Measurements from ENCODE around the gene RUNX2.

The RUNX2 gene

DNA sequence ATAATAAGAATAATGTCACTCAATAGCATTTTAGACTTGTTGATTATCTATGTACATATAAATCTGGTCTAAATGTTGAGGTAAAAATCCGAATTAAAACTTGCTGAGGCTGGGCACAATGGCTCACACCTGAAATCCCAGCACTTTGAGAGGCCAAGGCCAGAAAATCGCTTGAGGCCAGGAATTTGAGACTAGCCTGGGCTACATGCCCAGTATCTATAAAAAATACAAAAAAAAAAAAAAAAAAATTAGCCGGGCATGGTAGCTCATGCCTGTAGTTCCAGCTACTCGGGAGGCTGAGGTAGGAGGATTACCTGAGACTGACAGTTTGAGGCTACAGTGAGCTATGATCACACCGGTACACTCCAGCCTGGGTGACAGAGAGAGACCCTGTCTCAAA lies 83.8 kb downstream of the RUNX2 start:
- DNase-seq (ENCODE audit: low read depth, low spot score) = no peak

- no peak for DNase-seq (ENCODE audit: low read depth, low spot score)
These were observed 87.2 kb downstream of the RUNX2 start for GRCh38 chr6:45415315-45415714.

GRCh38 chr6:45415788-45416518 lies 87.8 kb downstream of the RUNX2 start:
- no peak for DNase-seq (ENCODE audit: low read depth, low spot score)

DNA sequence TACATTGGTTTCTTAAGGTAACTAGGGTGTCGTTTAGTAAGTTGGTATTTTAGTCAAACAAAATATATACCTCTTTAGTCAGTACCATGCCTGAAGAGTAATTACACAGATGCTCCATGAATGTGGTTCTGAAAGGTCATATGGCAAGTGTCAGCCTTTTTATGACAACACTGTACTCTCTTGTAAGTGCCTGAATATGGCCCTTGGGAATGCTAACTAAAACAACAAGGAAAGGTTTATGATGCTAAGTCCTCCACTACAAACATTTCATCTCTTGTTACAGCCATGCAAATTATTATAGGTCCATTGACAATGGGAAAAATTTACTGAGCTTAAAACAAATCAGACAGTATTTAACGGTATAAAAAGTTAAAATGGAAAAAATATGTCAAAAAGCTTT lies 88.6 kb downstream of the RUNX2 start:
- no peak for DNase-seq (ENCODE audit: low read depth, low spot score)

GRCh38 chr6:45417436-45417835 lies 89.3 kb downstream of the RUNX2 start:
- DNase-seq (ENCODE audit: low read depth, low spot score) = no peak

GRCh38 chr6:45419571-45420082 lies 91.5 kb downstream of the RUNX2 start:
- no peak for DNase-seq (ENCODE audit: low read depth, low spot score)

DNA sequence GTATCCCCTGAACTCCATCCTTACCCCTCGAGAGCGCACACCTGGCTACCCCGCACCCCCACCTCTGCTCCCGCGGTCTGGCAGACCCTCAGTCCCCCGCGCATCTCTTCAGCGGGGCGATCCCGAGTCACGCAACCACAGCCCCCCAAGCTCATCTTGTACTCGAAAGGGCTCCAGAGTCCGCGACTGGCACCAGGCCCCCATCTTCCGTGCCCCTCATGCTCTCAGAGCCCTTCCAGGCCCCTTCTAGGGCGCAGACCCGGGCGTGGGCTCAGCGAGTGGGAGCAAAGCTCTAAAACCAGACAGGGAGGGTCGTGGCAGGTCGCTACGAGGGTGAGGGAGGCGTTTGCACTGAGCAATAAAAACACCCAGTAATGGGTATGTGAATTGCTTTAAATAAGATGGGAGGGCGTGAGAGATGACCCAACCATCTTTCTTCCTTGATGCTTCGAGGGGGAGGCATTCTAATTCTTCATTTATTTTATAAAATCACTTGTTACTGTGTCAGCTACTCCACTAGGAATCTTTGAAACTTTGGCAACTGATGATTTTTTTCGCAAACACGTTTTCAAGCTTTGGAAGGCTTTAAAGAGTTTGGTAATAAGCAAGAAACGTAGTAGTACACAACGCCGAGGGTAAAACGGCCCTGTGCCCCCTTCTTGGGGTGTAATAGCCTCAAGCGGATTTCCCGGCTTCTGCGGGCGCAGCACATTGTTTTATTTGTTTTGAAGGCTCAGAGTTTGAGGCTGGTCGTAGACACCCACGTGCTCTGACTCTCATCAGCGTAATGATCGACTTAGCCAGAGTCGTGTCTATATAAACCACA lies 92.2 kb downstream of the RUNX2 start:
- no peak for DNase-seq (ENCODE audit: low read depth, low spot score)

GRCh38 chr6:45420909-45421708 lies 93.0 kb downstream of the RUNX2 start:
- no peak for DNase-seq (ENCODE audit: low read depth, low spot score)

DNA sequence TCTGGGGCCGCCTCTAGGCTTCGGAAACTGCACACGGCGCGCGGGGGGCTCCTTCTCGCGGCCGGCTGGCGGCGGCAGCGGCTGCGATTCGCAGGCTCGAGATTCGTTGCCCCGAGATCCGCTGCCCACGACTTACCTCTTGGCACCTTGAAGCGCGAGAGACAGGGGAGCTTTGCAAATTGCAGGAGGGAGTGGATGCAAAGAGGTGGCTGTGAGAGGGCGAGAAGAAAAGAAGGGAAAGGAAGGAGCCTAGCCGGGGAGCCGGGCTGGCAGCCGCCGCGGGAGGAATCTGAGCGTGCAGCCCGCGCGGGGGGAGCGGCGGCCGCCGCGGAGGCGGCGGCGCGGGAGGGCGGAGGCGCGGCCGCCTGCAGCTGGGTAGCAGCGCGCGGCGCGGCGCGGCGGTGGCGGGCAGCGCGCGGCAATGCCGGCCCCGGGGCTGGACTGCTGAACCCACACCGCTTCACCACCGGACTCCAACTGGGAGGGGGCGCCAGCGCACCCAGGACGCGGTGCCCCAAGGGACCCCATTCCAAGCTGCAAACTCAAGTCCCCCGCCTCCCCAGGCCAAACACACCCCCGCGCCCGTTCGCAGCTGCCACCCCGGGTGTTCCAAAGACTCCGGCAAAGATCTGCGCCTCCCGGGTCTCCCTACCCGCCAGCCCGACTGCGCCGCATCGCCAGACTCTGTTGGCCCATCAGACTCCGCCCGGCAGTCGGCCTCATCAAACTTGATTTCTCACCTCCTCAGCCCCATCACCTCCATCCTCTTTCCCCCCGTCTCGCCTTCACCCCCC lies 93.8 kb downstream of the RUNX2 start:
- no peak for DNase-seq (ENCODE audit: low read depth, low spot score)

DNA sequence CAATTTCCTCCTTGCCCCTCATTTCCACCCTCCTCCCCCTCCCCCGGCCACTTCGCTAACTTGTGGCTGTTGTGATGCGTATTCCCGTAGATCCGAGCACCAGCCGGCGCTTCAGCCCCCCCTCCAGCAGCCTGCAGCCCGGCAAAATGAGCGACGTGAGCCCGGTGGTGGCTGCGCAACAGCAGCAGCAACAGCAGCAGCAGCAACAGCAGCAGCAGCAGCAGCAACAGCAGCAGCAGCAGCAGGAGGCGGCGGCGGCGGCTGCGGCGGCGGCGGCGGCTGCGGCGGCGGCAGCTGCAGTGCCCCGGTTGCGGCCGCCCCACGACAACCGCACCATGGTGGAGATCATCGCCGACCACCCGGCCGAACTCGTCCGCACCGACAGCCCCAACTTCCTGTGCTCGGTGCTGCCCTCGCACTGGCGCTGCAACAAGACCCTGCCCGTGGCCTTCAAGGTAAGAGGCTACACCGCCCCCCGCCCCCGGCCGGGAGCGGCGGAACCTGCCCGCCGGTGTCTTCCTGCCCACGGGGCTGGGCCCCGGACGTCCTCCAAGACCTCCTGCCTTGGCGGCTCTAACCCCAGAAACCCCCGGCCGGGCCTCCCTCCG lies 94.5 kb downstream of the RUNX2 start:
- no peak for DNase-seq (ENCODE audit: low read depth, low spot score)

DNA sequence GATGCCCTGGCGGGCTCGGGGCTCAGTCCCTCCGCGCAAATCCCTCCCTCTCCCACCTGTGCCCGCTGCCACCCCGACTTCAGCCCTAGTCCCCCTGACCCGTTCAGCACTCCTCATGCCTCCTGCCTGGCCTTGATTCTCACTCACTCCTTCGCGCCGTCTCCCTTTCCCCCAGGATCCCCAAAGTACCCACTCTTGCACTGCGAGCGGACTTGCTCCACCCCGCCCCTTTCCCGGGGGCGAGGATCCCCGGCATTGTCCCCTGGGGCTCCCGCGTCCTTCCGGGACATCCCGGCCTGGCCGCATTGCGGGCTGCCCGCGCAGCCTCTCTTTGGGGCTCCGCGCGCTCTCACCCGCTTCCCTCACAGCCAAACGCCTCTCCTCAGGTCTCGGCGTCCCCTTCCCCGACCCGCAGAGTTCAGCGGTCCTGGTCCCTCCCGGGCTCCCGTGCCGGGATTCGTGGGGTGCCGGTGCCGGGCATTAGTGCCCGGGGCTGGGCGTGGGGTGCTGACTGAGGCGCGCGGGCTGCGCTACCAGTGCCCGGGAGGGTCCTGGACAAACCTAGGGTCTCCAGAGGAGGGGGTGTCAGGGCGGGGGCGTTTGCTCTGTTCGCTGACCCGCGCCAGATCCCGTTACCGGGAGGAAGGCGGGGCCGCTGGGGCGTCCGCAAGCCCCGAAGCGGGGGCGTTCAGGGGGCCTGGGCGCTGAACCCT lies 95.1 kb downstream of the RUNX2 start:
- no peak for DNase-seq (ENCODE audit: low read depth, low spot score)

DNA sequence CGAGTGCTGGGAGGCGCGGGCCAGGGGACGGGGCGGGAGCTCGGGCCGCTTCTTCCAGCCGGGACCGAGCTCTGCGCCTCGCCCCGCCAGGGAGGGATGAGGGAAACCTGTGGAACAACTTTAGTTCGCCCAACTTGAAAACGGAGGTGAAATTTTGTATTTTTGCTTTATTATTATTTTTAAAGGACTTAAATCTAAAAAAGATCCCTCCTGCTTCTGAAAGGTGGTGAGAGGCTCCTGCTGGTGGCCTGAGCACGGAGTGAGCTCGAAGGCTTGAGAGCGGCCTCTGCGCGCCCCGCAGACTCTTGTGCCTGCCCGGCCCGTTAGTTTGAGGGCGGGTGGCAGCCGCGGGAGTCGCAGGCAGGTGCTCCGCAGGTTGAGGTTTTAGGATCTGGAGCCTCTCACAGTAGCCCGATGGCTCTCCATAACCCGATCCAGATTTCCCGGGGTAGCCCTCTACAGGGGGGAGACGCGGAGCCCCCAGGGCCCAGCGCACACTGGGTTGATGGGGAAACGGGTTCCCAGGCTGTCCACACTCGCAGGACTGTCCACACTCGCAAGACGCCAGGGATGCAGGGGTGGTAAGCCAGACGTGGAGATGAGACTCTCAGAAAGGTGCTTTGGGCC lies 95.8 kb downstream of the RUNX2 start:
- DNase-seq (ENCODE audit: low read depth, low spot score) = no peak

- DNase-seq (ENCODE audit: low read depth, low spot score) = no peak
These were observed 96.3 kb downstream of the RUNX2 start for GRCh38 chr6:45424451-45424861.

DNA sequence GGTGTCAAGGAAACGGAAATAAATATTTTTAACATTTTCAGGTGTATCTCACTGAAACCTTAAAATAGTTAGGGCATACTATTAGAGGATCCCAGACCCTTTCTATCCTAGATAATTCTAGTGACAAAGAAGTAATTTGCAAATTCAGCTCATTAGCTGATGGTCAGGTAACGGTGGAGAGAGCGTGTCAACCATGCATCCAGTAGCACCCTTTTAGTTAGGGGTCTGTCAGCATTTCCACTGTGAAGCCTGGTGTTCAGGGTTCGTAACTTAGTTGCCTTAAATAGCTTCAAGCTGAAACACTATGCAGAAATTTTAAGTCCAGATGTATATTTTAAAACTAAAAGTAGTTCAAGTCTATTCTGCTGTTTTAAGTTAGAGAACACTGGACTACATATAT lies 98.1 kb downstream of the RUNX2 start:
- no peak for DNase-seq (ENCODE audit: low read depth, low spot score)

DNA sequence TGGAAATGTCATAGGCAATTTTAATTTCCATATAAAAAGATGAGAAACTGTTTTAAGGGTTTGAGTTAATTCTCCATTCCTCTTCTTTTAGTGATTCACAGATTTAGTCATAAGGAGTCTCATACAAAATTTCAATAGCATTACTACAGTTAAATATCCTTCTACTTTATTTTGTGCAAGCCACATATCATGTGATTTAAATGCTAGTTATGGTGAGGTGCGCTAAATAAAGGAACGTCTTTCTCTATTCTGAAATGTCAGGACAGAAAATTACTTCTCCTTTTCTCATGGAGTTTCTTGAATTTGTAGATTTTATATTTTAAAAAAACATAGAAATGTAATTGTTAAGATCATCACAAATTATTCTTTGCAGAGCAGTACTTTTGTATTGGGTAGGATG lies 99.6 kb downstream of the RUNX2 start:
- no peak for DNase-seq (ENCODE audit: low read depth, low spot score)

GRCh38 chr6:45428727-45429126 lies 100.6 kb downstream of the RUNX2 start:
- no peak for DNase-seq (ENCODE audit: low read depth, low spot score)

DNA sequence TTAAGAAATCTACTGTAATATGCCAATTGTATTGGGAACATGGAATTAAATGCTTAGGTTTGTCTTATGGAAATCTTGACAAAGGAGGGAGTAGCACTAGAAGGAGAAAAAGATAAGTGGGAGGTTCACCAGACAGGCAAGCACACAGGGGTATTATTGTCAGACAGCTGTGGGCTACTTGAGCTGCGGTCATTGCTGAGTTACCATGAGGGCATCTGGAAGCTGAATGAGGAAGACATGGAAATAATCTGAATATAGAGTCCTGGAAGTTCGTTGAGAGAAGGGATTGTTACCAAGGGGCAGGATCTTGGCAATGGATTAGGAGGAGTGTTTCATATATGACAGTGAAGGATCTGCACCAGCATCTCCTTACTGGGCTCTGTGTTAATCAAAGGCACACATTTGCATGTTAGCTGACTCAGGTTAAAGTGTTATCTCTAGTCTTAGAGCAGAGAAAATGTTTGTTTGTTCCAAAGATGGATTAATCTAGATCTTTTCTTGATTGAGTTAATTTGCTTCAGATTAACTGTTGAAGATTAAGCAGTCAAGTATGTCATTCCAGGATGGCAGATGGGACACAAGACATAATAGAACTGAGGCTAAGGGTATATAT lies 102.6 kb downstream of the RUNX2 start:
- DNase-seq (ENCODE audit: low read depth, low spot score) = no peak

DNA sequence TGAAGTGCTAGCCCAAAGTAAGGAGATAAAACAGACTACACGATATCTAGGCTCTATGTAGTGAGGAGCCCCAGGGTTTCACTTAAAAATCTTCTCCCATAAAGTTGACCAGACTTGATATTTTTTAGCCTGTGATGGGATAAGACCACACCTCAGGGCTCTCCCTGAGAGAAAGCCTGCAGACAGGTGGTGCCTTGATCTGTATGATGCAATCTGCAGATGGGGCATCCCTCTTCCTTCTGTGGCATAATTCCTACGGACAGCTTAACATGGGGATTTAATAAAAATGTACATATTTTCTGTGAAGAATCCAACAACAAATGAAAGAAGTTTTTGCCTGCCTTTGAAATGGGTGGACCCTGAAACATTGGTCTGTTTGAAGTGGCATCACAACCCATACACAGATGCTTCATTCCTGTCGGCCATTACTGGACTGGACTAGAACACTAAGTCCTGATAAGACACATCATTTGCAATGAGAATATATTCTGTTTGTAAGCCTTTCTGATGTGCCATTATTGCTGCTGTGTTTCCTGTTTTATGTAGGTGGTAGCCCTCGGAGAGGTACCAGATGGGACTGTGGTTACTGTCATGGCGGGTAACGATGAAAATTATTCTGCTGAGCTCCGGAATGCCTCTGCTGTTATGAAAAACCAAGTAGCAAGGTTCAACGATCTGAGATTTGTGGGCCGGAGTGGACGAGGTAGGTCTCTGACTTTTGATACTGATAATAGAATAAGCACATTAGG lies 103.4 kb downstream of the RUNX2 start:
- no peak for DNase-seq (ENCODE audit: low read depth, low spot score)

DNA sequence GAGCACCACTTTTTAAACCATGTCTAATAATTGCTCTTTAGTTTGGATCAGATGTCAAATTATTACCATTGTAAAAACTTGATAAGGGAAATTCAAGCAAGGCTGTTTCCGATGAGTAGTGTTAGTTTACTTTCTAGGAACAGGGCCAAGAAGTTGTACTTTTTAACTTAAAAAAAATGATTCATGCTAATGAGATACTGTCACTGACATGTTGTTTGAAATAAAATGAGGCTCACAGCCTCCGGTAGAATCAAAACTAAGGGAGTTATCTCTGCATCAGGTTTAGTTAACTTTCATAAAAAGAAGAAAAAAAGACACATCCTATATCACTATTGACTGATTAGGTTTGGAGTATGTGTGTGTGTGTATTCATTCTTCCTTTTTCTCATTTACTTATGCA lies 104.8 kb downstream of the RUNX2 start:
- DNase-seq (ENCODE audit: low read depth, low spot score) = no peak
